ENCODE results near the gene C14orf180. TPM values are rescaled to one million over a fixed set of nuclear protein-coding genes. Genes with fewer than 3 reads are reported as not detected.

Gene C14orf180
- total and polyA plus RNA-seq, 2 of the 8 experiments (the other 6 are each of a cell fraction or from before 2014, with no cell fraction given) = not detected

GRCh38 chr14:104614126-104614812 lies 34.7 kb downstream of the C14orf180 start (continued):
- TF ChIP-seq EZH2 (IDR thresholded peaks at IDR 0.05; ENCODE audit: low read depth, low read length, severe bottlenecking) = no peak
- TF ChIP-seq ASH2L (IDR thresholded peaks at IDR 0.05; ENCODE audit: low read length) = no peak
- TF ChIP-seq RNF2 (IDR thresholded peaks at IDR 0.05; ENCODE audit: borderline replicate concordance, low read depth, low read length, missing control alignments, poor library complexity, severe bottlenecking) = no peak
